Type B pancreatic cell (in vitro differentiated cells): ENCODE results near the gene PRDX5. TPM values are rescaled to one million over a fixed set of nuclear protein-coding genes. Genes with fewer than 3 reads are reported as not detected.
A peak's percentile ranks its signal among the peaks of the same experiment; 100 is the strongest.

Source experiments
- DNase-seq: peaks from one replicate; pipeline ENCODE4 v3.0.0; 2021; ENCODE audit warnings: mixed read lengths; ENCODE audit not compliant: unreplicated experiment; ENCODE audit errors: extremely low spot score
- H3K27ac Mint-ChIP-seq: 2 replicates; pipeline ENCODE4 v1.8.0; 2021; ENCODE audit warnings: mild to moderate bottlenecking, mixed read lengths
- H3K27me3 Mint-ChIP-seq: 2 replicates; pipeline ENCODE4 v1.8.0; 2021; ENCODE audit warnings: mixed read lengths
- H3K36me3 Mint-ChIP-seq: 2 replicates; pipeline ENCODE4 v1.8.0; 2021; ENCODE audit warnings: mixed read lengths
- H3K4me1 Mint-ChIP-seq: one replicate; pipeline ENCODE4 v1.8.0; 2021; ENCODE audit warnings: mixed read lengths; ENCODE audit not compliant: unreplicated experiment
- H3K4me3 Mint-ChIP-seq: 2 replicates; pipeline ENCODE4 v1.8.0; 2021; ENCODE audit warnings: mild to moderate bottlenecking, mixed read lengths
- H3K9me3 Mint-ChIP-seq: 2 replicates; pipeline ENCODE4 v1.8.0; 2021; ENCODE audit warnings: mixed read lengths
- total RNA-seq: library from RNA; stranded (reverse); gene quantifications from 2 replicates; pipeline ENCODE4 v1.2.1, GENCODE V29; 2021; ENCODE audit warnings: low replicate concordance
- TF ChIP-seq, protein P1 (sequence below): fragments of 200-600 bp; sonication (generic); conservative IDR thresholded peaks from 2 replicates; pipeline ENCODE4 v1.5.0; 2021; ENCODE audit warnings: antibody characterized with exemption, mild to moderate bottlenecking

The PRDX5 gene
- total RNA-seq, 1 donor from 2014 or later, result 166 TPM

DNA sequence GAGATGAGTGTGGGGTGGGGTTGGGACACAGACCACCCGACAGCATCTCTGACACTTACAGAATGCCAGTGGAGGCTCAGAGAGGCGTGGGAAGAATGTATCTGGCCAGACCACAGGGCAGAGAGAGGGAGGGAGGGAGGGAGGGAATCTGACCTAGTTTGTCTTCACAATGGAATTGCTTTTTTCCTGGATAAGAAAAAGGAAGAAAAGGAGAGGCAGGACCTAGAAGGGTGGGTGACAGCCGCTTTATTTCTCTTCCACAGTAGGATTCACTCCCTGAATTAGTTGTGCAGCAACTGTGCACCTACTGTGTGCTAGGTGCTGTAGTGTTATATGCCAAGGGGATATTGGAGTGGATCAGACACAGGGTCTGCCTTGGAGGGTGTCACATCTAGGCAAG lies 23.1 kb upstream of the PRDX5 start:
- no peak overlapping the region for H3K27ac Mint-ChIP-seq
- peaks cover 6% of the 10 kb centered on the region for H3K36me3 Mint-ChIP-seq
- peak overlapping the region; percentile 9 for H3K4me3 Mint-ChIP-seq
- peaks cover 88% of the 10 kb centered on the region for H3K27me3 Mint-ChIP-seq
- H3K4me1 Mint-ChIP-seq, result no peaks in the 10 kb centered on the region
- no peak for DNase-seq
- no peaks in the 10 kb centered on the region for H3K9me3 Mint-ChIP-seq
- TF ChIP-seq, protein P1, sequence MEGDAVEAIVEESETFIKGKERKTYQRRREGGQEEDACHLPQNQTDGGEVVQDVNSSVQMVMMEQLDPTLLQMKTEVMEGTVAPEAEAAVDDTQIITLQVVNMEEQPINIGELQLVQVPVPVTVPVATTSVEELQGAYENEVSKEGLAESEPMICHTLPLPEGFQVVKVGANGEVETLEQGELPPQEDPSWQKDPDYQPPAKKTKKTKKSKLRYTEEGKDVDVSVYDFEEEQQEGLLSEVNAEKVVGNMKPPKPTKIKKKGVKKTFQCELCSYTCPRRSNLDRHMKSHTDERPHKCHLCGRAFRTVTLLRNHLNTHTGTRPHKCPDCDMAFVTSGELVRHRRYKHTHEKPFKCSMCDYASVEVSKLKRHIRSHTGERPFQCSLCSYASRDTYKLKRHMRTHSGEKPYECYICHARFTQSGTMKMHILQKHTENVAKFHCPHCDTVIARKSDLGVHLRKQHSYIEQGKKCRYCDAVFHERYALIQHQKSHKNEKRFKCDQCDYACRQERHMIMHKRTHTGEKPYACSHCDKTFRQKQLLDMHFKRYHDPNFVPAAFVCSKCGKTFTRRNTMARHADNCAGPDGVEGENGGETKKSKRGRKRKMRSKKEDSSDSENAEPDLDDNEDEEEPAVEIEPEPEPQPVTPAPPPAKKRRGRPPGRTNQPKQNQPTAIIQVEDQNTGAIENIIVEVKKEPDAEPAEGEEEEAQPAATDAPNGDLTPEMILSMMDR, result no peak

DNA sequence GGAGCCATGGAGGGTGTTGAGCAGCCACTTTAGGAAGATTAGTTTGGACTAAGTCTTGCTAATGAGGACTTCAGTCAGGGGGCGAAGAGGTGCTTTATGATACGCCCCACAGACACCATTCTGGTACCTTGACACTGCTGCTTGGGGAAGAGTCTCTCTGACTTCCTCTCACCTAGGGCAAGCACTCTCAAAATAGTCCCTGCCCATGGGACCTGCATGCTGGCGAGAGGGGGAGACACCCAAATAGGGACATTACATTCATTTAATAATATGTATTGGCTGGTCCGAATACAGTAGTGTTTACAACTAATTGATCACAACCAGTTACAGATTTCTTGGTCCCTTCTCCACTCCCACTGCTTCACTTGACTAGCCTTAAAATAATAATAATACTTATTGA lies 22.2 kb upstream of the PRDX5 start:
- Mint-ChIP-seq H3K36me3 (peaks cover under 1% of the 10 kb centered on the region), H3K9me3 (no peaks in the 10 kb centered on the region), H3K4me3 (no peak overlapping the region), H3K4me1 (peaks cover 4% of the 10 kb centered on the region), H3K27ac (no peak overlapping the region), H3K27me3 (peaks cover 88% of the 10 kb centered on the region)
- DNase-seq, result no peak
- TF ChIP-seq, protein P1, result no peak

DNA sequence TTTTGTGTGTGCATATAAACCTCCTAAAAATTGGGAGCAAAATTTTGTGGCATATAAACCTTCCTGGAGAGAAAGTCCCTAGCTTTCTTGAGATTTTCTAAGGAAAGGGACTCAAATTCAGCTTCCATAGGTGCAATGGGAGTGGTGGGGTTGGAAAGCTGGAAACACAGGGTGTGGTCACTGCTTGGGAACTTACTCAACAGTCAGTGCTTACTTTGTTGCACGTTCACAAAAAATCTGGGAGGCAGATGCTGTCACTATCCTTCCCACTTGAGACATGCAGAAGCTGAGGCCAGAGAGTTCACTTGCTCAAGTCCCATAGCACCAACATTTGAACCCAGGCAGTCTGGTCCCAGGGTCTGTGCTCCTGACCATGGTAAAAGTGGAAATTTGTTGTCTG lies 21.7 kb upstream of the PRDX5 start:
- Mint-ChIP-seq H3K36me3 (no peaks in the 10 kb centered on the region), H3K27ac (no peak overlapping the region), H3K27me3 (peaks cover 89% of the 10 kb centered on the region), H3K4me3 (no peak overlapping the region), H3K4me1 (peaks cover 4% of the 10 kb centered on the region), H3K9me3 (no peaks in the 10 kb centered on the region)
- no peak for DNase-seq
- TF ChIP-seq, protein P1, result no peak

DNA sequence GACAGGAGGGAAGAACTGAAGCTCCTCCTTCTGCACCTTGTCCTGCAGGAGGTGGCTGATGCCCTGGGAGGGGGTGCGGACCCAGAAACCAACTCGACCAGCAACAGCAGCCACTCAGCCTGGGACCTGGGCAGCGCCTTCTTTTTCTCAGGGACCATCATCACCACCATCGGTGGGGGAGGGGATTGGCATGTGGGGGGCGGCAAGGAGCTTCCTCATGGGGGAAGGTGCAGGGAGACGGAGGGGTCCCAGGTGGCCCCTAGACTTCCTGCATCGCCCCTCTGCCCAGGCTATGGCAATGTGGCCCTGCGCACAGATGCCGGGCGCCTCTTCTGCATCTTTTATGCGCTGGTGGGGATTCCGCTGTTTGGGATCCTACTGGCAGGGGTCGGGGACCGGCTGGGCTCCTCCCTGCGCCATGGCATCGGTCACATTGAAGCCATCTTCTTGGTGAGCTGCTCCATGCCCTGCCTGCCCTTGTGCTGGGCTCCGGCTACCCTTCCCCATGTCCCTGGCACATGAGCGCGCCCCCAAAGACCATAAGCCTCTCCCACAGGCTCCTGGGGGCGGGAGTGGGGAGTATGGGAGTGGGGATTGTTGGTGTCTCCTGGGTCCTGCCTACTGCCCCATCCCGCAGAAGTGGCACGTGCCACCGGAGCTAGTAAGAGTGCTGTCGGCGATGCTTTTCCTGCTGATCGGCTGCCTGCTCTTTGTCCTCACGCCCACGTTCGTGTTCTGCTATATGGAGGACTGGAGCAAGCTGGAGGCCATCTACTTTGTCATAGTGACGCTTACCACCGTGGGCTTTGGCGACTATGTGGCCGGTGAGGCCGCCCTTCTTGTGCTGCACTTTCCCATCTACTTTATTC lies 20.9 kb upstream of the PRDX5 start:
- peaks cover 4% of the 10 kb centered on the region for H3K4me1 Mint-ChIP-seq
- no peak for DNase-seq
- no peaks in the 10 kb centered on the region for H3K36me3 Mint-ChIP-seq
- peak overlapping the region; percentile 5 for H3K4me3 Mint-ChIP-seq
- no peaks in the 10 kb centered on the region for H3K9me3 Mint-ChIP-seq
- H3K27me3 Mint-ChIP-seq, result peaks cover 93% of the 10 kb centered on the region
- H3K27ac Mint-ChIP-seq, result no peak overlapping the region
- TF ChIP-seq, protein P1, result no peak

DNA sequence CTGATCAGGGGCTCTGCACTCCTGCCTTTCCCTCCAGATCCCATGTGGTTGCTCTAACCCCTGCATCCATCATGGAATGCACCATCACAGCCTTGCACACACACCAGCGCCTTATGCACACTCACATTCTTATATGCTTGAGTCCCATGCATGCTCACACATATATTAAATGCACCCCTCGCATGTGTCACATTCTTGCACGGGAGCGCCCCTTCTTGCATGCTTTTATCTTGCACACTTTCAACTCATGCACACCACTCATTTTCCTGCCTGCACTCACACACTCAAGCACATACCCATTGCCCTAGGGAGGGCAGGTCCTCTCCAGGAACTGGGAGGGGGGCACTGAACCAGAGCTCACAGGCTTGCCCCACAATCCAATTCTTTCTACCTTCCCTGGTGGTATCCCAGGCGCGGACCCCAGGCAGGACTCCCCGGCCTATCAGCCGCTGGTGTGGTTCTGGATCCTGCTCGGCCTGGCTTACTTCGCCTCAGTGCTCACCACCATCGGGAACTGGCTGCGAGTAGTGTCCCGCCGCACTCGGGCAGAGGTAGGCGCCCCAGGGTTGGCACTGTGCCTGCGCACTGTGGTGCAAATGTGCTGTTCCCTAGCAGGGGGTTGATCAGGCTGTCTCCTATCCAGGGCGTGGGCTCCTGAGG lies 20.1 kb upstream of the PRDX5 start:
- Mint-ChIP-seq H3K4me1 (peaks cover 4% of the 10 kb centered on the region), H3K27me3 (peaks cover 88% of the 10 kb centered on the region), H3K27ac (no peak overlapping the region), H3K9me3 (no peaks in the 10 kb centered on the region), H3K36me3 (no peaks in the 10 kb centered on the region), H3K4me3 (peak overlapping the region; percentile 5)
- no peak for DNase-seq
- TF ChIP-seq, protein P1, result no peak
